PC-9 (cell line): ENCODE results near the gene FUZ.

Source experiments
- CTCF ChIP-seq: fragments of 200-600 bp; sonication (generic); conservative IDR thresholded peaks from 2 replicates; pipeline ENCODE4 v1.6.1; 2017; ENCODE audit warnings: mixed run types, antibody characterized with exemption, mild to moderate bottlenecking, moderate library complexity
- EZH2 ChIP-seq: fragments of 200-600 bp; sonication (generic); IDR thresholded peaks from 2 replicates; pipeline ENCODE4 v1.8.0; 2017; ENCODE audit warnings: antibody characterized with exemption, low read depth

- no peak for TF ChIP-seq CTCF
- TF ChIP-seq EZH2, result no peak
Observed at GRCh38 chr19:49807904-49808675, 5.0 kb downstream of the FUZ start.
